GM13977 (cell line): ENCODE results near the gene ATG9B.

Experiments used
- DNase-seq: peaks from one replicate; pipeline ENCODE4 v3.0.0; 2012; ENCODE audit warnings: low spot score
- in situ Hi-C: fragments of 300-500 bp; cut with MboI; formaldehyde crosslinking; loops from one replicate; pipeline ENCODE4 v1.12.0; 2022; ENCODE audit warnings: low sequenced_read_pairs, low pct_unique_long_range_greater_than_20kb, mixed read lengths, inconsistent platforms; ENCODE audit not compliant: unreplicated experiment
- TF ChIP-seq, protein P1 (sequence below): IDR thresholded peaks from 2 replicates; pipeline ENCODE4 v1.5.1; 2012; ENCODE audit warnings: mild to moderate bottlenecking, control low read depth; ENCODE audit not compliant: insufficient read depth; ENCODE audit errors: extremely low read depth, missing control alignments

ATG9B gene

DNA sequence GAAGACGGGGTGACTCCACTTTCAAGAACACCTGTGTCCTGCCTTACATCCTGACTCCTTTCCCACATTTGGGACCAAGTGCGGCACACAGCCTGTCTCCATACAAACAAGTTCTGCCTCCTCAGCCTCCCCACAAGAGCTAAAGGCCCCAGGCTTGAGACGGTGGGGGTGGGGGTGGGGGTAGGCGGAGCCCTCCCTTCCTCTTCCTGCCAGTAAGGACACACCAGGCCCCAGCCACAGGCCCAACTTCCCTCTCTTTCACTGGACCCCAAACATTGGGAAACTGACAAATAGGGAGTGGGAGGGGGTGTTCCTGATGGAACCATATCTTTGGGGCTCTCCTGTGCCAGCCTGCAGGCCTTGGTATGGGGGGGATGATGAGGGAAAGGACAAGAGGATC, 28.8 kb upstream of the ATG9B start:
- in situ Hi-C loops = no loop called here
- DNase-seq = no peak
- TF ChIP-seq, protein P1, sequence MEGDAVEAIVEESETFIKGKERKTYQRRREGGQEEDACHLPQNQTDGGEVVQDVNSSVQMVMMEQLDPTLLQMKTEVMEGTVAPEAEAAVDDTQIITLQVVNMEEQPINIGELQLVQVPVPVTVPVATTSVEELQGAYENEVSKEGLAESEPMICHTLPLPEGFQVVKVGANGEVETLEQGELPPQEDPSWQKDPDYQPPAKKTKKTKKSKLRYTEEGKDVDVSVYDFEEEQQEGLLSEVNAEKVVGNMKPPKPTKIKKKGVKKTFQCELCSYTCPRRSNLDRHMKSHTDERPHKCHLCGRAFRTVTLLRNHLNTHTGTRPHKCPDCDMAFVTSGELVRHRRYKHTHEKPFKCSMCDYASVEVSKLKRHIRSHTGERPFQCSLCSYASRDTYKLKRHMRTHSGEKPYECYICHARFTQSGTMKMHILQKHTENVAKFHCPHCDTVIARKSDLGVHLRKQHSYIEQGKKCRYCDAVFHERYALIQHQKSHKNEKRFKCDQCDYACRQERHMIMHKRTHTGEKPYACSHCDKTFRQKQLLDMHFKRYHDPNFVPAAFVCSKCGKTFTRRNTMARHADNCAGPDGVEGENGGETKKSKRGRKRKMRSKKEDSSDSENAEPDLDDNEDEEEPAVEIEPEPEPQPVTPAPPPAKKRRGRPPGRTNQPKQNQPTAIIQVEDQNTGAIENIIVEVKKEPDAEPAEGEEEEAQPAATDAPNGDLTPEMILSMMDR = no peak

DNA sequence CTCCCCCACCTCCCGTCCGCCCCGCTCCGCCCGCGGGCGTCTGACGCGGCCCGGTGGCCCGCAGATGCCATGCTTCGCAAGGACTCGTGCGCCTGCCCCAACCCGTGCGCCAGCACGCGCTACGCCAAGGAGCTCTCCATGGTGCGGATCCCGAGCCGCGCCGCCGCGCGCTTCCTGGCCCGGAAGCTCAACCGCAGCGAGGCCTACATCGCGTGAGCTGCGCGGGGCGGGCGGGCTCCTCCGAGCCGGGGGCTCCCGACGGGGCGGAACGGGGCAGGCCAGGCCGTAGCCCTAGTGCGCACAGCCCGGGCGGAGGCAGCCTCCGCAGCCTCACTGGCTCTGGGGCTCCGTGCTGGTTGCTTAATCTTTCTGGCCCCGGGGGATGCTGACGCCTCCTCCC, 26.8 kb upstream of the ATG9B start:
- no peak for DNase-seq
- in situ Hi-C loops = no loop called here

DNA sequence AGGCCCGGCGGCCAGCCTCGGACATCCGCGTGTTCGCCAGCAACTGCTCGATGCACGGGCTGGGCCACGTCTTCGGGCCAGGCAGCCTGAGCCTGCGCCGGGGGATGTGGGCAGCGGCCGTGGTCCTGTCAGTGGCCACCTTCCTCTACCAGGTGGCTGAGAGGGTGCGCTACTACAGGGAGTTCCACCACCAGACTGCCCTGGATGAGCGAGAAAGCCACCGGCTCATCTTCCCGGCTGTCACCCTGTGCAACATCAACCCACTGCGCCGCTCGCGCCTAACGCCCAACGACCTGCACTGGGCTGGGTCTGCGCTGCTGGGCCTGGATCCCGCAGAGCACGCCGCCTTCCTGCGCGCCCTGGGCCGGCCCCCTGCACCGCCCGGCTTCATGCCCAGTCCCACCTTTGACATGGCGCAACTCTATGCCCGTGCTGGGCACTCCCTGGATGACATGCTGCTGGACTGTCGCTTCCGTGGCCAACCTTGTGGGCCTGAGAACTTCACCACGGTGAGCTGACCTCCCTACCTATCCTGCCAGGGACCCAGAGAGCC, 24.7 kb upstream of the ATG9B start:
- in situ Hi-C loops = no loop called here
- TF ChIP-seq, protein P1 = no peak
- DNase-seq = no peak

More for the DNA sequence above, 26.8 kb upstream of the ATG9B start:
- TF ChIP-seq, protein P1 = no peak

DNA sequence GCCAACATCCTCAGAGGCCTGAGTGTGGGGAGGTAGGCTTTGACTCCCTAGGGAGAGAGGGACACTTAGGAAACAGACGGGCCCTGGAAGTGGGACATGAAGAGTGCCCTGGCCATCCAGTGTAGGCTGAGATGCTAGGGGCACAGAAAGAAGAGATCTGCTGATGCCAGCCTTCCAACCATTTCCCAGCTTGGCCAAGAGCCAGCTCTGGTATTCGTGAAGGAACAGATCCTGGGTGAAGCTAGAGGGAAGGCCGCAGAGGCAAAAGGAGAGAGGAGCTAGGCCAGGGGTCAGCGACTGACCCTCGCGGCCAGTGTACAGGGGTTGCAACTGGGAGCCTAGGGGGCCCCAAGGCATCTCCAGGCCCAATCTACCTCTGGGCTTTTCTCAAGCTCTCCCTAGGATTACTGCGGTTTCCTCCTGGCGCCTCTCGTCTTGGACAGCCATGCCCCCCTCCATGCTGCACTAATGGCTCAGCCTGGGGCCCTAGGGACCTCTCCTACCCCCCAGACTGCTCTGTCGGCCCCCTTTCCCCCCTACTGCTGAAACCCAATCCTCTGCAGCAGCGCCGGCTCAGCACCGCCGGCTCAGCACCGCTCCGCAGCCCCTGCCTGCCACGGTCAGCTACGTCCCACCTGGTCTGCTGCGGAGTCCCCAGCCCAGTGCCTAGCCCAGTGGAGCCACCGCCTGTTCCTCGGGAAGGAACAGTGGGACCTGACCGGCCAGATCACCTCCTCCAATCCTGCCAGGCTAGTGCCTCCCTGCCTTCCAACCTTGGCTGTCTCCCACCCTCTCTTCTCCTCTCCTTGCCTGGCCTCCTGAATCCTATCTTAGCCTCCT, 23.9 kb upstream of the ATG9B start, which contains the start of gene ASIC3:
TSS of gene ASIC3 (plus strand) at position 556 of the 840 bp plus-strand sequence. CDS start 355 bp downstream, outside the sequence.
- TF ChIP-seq, protein P1 = no peak
- in situ Hi-C loops = no loop called here
- no peak for DNase-seq

DNA sequence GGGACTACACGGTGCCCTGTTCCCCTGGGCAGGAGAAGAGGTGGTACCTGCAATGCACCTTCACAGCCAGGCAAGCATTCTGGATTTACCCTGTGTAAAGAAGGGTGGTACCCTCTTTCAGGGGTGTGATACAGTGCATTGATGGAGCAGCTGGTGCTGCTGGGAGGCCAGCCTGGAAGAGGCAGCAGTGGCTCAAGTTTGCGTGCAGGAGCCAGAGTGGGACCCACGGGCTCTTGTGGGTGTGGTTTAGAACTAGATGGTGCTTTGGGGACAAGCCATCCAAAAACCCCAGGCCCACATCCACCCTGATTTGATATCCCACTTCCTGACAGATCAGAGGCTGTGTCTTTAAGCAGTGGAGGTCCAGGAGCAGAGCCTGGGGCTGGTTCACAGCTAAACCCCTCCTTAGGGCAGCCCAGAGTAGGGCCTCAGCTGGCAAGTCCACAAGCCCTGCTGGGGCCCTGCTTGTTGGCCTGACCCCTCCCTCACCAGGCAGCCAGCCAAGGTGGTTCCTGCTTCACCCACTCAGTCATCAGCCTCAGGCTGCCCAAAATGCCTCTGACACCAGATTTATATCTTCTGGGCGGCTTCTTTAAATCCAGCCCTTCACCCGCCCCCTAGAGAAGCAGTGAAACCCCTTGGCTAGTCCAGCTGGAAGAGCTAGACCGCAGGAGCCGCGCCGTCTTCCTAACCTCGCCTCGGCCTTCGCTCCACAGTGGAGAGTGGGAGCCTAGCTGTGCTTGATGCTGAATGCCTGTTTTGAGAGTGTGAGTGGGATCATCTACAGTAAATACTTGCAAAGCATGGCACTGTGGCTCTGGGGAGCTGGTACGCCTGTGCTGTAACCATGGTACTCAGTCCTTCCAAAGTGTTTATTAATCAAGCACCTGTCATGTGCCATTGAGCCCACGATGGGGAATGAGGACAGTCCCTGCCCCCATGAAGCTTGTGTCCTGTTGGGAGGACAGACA, 22.6 kb upstream of the ATG9B start:
- in situ Hi-C loops = no loop called here
- TF ChIP-seq, protein P1 = no peak
- no peak for DNase-seq

DNA sequence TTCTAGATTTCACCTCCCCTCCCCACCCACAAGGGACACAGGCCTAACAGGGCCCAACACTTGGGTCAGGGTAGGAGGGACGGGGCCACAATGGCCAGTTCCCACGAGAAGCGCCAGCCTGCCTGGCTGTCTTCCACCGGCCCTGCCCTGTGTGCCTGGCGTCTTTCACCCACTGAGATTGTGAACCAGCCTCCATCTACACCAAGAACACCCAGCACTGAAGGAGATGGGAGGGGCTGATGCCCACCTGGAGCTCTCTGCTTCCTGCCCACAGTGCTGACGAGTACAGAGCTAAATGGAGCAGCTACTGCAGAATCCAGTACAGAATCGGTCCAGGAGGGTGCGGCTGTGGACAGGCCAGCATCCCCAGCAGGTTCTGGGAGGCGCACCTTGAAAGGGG, 21.7 kb upstream of the ATG9B start:
- no peak for DNase-seq
- TF ChIP-seq, protein P1 = no peak
- in situ Hi-C loops = no loop called here
